Measurements from ENCODE around the gene PROZ. TPM values are rescaled to one million over a fixed set of nuclear protein-coding genes. Genes with fewer than 3 reads are reported as not detected.

PROZ gene
- total RNA-seq, 1 donor from 2014 or later: not detected

- intact Hi-C loops (cut with DNase I): no loop called here
- Histone ChIP-seq H3K4me1 (peaks cover 20% of the 10 kb centered on the region), H3K4me3 (no peak overlapping the region), H3K27me3 (ENCODE audit: low read depth) (peaks cover 11% of the 10 kb centered on the region), H3K27ac (no peak overlapping the region), H3K9me3 (no peaks in the 10 kb centered on the region), H3K36me3 (no peaks in the 10 kb centered on the region)
- TF ChIP-seq CTCF (IDR thresholded peaks at IDR 0.05): no peak
- DNase-seq (no peak), ATAC-seq (no peak)
Measured at GRCh38 chr13:113155982-113156655, 2.3 kb upstream of the PROZ start.

DNA sequence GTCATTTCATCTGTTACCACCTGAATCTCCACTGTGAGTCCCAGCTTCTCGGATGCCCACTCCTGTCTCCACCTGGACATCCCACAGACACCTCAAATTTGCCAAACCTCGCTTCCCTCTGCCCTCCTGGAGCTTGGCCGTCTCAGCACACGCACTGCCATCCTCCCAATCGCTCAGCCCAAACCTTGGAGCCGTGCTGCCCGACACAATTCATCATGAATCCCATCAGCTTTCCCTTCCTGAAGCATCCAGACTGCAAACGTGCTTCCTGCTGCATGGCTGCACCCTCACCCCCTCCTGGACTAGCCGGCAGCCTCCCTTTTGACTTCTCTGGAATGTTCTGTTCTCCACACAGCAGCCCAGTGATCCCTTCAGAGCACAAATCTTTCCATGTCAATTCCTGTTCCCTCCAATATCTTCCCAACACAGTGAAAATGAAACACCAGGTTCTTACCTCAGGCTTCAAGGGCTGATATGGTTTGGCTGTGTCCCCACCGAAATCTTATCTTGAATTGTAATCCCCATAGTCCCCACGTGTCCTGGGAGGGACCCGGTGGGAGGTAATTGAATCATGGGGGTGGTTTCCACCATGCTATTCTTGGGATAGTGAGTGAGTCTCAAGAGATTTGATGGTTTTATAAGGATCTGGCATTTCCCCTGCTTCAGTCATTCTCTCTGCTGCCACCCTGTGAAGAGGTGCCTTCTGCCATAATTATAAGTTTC, 1.1 kb upstream of the PROZ start:
- Histone ChIP-seq H3K9me3 (no peaks in the 10 kb centered on the region), H3K4me3 (no peak overlapping the region), H3K27me3 (ENCODE audit: low read depth) (peaks cover 15% of the 10 kb centered on the region), H3K36me3 (no peaks in the 10 kb centered on the region), H3K4me1 (peaks cover 14% of the 10 kb centered on the region), H3K27ac (no peak overlapping the region)
- intact Hi-C loops (cut with DNase I): no loop called here
- DNase-seq (no peak), ATAC-seq (no peak)
- no peak for TF ChIP-seq CTCF (IDR thresholded peaks at IDR 0.05)

- TF ChIP-seq CTCF (IDR thresholded peaks at IDR 0.05): no peak
- no peaks in the 10 kb centered on the region for H3K36me3 ChIP-seq
- H3K9me3 ChIP-seq: no peaks in the 10 kb centered on the region
- peaks cover 22% of the 10 kb centered on the region for H3K27me3 ChIP-seq (ENCODE audit: low read depth)
- DNase-seq: no peak
- no peak for ATAC-seq
- intact Hi-C loops (cut with DNase I): no loop called here
- no peak overlapping the region for H3K4me3 ChIP-seq
- H3K4me1 ChIP-seq: peaks cover 4% of the 10 kb centered on the region
- no peak overlapping the region for H3K27ac ChIP-seq
Measured at GRCh38 chr13:113158946-113159345, 498 bp downstream of the PROZ start.

- H3K4me1 ChIP-seq: no peaks in the 10 kb centered on the region
- H3K27ac ChIP-seq: no peak overlapping the region
- no peak overlapping the region for H3K4me3 ChIP-seq
- DNase-seq (no peak), ATAC-seq (no peak)
- no peaks in the 10 kb centered on the region for H3K36me3 ChIP-seq
- no peaks in the 10 kb centered on the region for H3K9me3 ChIP-seq
- peaks cover 22% of the 10 kb centered on the region for H3K27me3 ChIP-seq (ENCODE audit: low read depth)
- intact Hi-C loops (cut with DNase I): no loop called here
- TF ChIP-seq CTCF (IDR thresholded peaks at IDR 0.05): no peak
Measured at GRCh38 chr13:113159701-113160100, 1.3 kb downstream of the PROZ start.

DNA sequence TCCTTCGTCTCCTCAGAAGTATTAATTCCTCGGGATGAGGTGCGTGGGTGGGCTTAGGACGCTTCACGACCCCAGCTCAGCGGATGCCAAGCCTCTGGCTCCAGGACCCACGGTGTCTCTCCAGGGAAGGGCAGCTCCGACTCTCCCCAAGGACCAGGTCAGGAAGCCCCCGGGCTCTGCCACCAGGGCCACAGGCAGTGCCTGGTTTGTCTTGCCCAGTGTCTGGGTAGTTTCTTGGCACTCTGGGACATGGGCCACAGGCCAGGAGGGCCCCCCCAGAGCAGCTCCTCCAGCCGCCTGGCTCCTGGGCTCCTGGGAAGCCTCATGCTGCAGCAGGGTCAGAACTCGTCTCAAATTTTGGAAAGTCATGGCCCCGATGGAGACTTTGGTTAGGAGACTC, 2.5 kb downstream of the PROZ start:
- Histone ChIP-seq H3K4me1 (no peaks in the 10 kb centered on the region), H3K27me3 (ENCODE audit: low read depth) (peaks cover 22% of the 10 kb centered on the region), H3K27ac (no peak overlapping the region), H3K9me3 (no peaks in the 10 kb centered on the region), H3K4me3 (no peak overlapping the region), H3K36me3 (no peaks in the 10 kb centered on the region)
- intact Hi-C loops (cut with DNase I): no loop called here
- DNase-seq (no peak), ATAC-seq (no peak)
- no peak for TF ChIP-seq CTCF (IDR thresholded peaks at IDR 0.05)
